ENCODE results near the gene GALNT8. TPM values are rescaled to one million over a fixed set of nuclear protein-coding genes. Genes with fewer than 3 reads are reported as not detected.
A peak's percentile ranks its signal among the peaks of the same experiment; 100 is the strongest.

The GALNT8 gene, protein sequence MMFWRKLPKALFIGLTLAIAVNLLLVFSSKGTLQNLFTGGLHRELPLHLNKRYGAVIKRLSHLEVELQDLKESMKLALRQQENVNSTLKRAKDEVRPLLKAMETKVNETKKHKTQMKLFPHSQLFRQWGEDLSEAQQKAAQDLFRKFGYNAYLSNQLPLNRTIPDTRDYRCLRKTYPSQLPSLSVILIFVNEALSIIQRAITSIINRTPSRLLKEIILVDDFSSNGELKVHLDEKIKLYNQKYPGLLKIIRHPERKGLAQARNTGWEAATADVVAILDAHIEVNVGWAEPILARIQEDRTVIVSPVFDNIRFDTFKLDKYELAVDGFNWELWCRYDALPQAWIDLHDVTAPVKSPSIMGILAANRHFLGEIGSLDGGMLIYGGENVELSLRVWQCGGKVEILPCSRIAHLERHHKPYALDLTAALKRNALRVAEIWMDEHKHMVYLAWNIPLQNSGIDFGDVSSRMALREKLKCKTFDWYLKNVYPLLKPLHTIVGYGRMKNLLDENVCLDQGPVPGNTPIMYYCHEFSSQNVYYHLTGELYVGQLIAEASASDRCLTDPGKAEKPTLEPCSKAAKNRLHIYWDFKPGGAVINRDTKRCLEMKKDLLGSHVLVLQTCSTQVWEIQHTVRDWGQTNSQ
- 1.9 TPM for polyA plus RNA-seq (2013, experiment 1 of 2)
- polyA plus RNA-seq (2013, experiment 2 of 2): 2.0 TPM

- Histone ChIP-seq H4K8ac (ENCODE audit: low read depth, low read length) (no peak within 1 kb of the TSS), H3K4me2 (ENCODE audit: low read length) (no peak within 1 kb of the TSS), H2AK5ac (ENCODE audit: low read length) (no peak within 1 kb of the TSS), H3K4me1 (ENCODE audit: control insufficient read depth, low read depth, low read length) (peaks cover 5% of the 10 kb centered on the region), H3K9ac (ENCODE audit: low read length) (no peak within 1 kb of the TSS), H3K79me1 (ENCODE audit: low read length) (no peaks in the 10 kb centered on the region), H3K18ac (ENCODE audit: low read length) (no peak within 1 kb of the TSS), H2BK120ac (ENCODE audit: low read depth, low read length) (no peak within 1 kb of the TSS), H2BK15ac (replicated peaks; ENCODE audit: low read depth) (no peak within 1 kb of the TSS), H3K27ac (ENCODE audit: low read depth, low read length) (peak within 1 kb of the TSS; percentile 27), H3K23ac (ENCODE audit: low read length) (no peak within 1 kb of the TSS), H3K56ac (ENCODE audit: low read length) (peak within 1 kb of the TSS; percentile 52), H3K4ac (ENCODE audit: low read depth, low read length) (peak within 1 kb of the TSS; percentile 63), H3K79me2 (ENCODE audit: control insufficient read depth, insufficient read depth, low read length) (no peaks in the 10 kb centered on the region), H3K4me3 (ENCODE audit: low read length) (no peak within 1 kb of the TSS), H3K36me3 (ENCODE audit: control insufficient read depth, insufficient read depth, low read length) (no peaks in the 10 kb centered on the region), H2BK5ac (ENCODE audit: low read length) (no peak within 1 kb of the TSS), H3K27me3 (ENCODE audit: insufficient read depth, low read length, poor library complexity) (no peaks in the 10 kb centered on the region), H4K5ac (ENCODE audit: low read length) (no peak within 1 kb of the TSS)
- DNase-seq: peak; percentile 22
- WGBS (ENCODE audit: extremely low coverage, insufficient coverage, low lambda C conversion rate): no CpG with 5 or more reads among the region's 18 CpGs
These were observed at the start of gene GALNT8 for GRCh38 chr12:4719821-4720636. Gene GALNT8 (plus strand): TSS chr12:4720400. CDS start chr12:4720678, 278 bp downstream.

- H3K4me2 ChIP-seq (ENCODE audit: low read length): no peak overlapping the region
- H3K23ac ChIP-seq (ENCODE audit: low read length): no peak overlapping the region
- H3K27me3 ChIP-seq (ENCODE audit: insufficient read depth, low read length, poor library complexity): no peaks in the 10 kb centered on the region
- no peak overlapping the region for H4K8ac ChIP-seq (ENCODE audit: low read depth, low read length)
- no peaks in the 10 kb centered on the region for H3K79me2 ChIP-seq (ENCODE audit: control insufficient read depth, insufficient read depth, low read length)
- H4K5ac ChIP-seq (ENCODE audit: low read length): no peak overlapping the region
- H3K4me1 ChIP-seq (ENCODE audit: control insufficient read depth, low read depth, low read length): no peaks in the 10 kb centered on the region
- H3K27ac ChIP-seq (ENCODE audit: low read depth, low read length): no peak overlapping the region
- no peak overlapping the region for H3K18ac ChIP-seq (ENCODE audit: low read length)
- H3K4ac ChIP-seq (ENCODE audit: low read depth, low read length): no peak overlapping the region
- no peak for DNase-seq
- H3K4me3 ChIP-seq (ENCODE audit: low read length): no peak overlapping the region
- H2BK120ac ChIP-seq (ENCODE audit: low read depth, low read length): no peak overlapping the region
- no peaks in the 10 kb centered on the region for H3K79me1 ChIP-seq (ENCODE audit: low read length)
- peaks cover 1% of the 10 kb centered on the region for H3K36me3 ChIP-seq (ENCODE audit: control insufficient read depth, insufficient read depth, low read length)
- no peak overlapping the region for H2AK5ac ChIP-seq (ENCODE audit: low read length)
- no peak overlapping the region for H3K56ac ChIP-seq (ENCODE audit: low read length)
- no peak overlapping the region for H3K9ac ChIP-seq (ENCODE audit: low read length)
- no peak overlapping the region for H2BK15ac ChIP-seq (replicated peaks; ENCODE audit: low read depth)
- no peak overlapping the region for H2BK5ac ChIP-seq (ENCODE audit: low read length)
- no CpG with 5 or more reads among the region's 2 CpGs for WGBS (ENCODE audit: extremely low coverage, insufficient coverage, low lambda C conversion rate)
These were observed 40.5 kb upstream of the GALNT8 start for GRCh38 chr12:4679711-4680110.

DNA sequence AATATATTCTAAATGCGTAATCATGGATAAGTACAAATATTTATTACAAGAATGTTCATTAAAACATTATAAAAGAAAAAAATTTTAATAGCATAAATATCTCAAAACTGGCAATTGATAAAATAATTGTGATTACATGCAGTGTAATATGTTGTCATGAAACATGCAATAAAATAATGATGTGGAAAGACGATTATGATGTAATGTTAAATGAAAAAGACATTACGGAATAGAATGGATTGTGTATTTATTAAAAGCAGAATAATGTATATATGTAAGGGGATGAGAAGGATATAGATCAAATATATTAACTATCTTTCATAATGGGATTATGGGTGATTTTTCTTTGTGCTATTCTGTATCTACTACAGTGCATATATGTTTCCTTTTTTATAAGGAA lies 38.5 kb upstream of the GALNT8 start:
- H4K5ac ChIP-seq (ENCODE audit: low read length): no peak overlapping the region
- H3K9ac ChIP-seq (ENCODE audit: low read length): no peak overlapping the region
- H3K36me3 ChIP-seq (ENCODE audit: control insufficient read depth, insufficient read depth, low read length): peaks cover 6% of the 10 kb centered on the region
- H3K79me1 ChIP-seq (ENCODE audit: low read length): no peaks in the 10 kb centered on the region
- H2BK15ac ChIP-seq (replicated peaks; ENCODE audit: low read depth): no peak overlapping the region
- H3K27ac ChIP-seq (ENCODE audit: low read depth, low read length): no peak overlapping the region
- no peak overlapping the region for H2BK5ac ChIP-seq (ENCODE audit: low read length)
- no peak overlapping the region for H3K4me3 ChIP-seq (ENCODE audit: low read length)
- H3K4me2 ChIP-seq (ENCODE audit: low read length): no peak overlapping the region
- H3K4me1 ChIP-seq (ENCODE audit: control insufficient read depth, low read depth, low read length): no peaks in the 10 kb centered on the region
- 100% methylated on average over 2 of the region's 3 CpGs for WGBS (ENCODE audit: extremely low coverage, insufficient coverage, low lambda C conversion rate)
- no peak overlapping the region for H2BK120ac ChIP-seq (ENCODE audit: low read depth, low read length)
- no peaks in the 10 kb centered on the region for H3K79me2 ChIP-seq (ENCODE audit: control insufficient read depth, insufficient read depth, low read length)
- H4K8ac ChIP-seq (ENCODE audit: low read depth, low read length): no peak overlapping the region
- no peak overlapping the region for H3K18ac ChIP-seq (ENCODE audit: low read length)
- H3K27me3 ChIP-seq (ENCODE audit: insufficient read depth, low read length, poor library complexity): no peaks in the 10 kb centered on the region
- no peak overlapping the region for H2AK5ac ChIP-seq (ENCODE audit: low read length)
- H3K23ac ChIP-seq (ENCODE audit: low read length): no peak overlapping the region
- no peak overlapping the region for H3K56ac ChIP-seq (ENCODE audit: low read length)
- DNase-seq: no peak
- no peak overlapping the region for H3K4ac ChIP-seq (ENCODE audit: low read depth, low read length)

GRCh38 chr12:4685317-4685716 lies 34.9 kb upstream of the GALNT8 start:
- no peak overlapping the region for H3K4me3 ChIP-seq (ENCODE audit: low read length)
- H4K5ac ChIP-seq (ENCODE audit: low read length): no peak overlapping the region
- no peak overlapping the region for H2BK5ac ChIP-seq (ENCODE audit: low read length)
- no peak overlapping the region for H3K18ac ChIP-seq (ENCODE audit: low read length)
- H3K23ac ChIP-seq (ENCODE audit: low read length): no peak overlapping the region
- peaks cover 9% of the 10 kb centered on the region for H3K36me3 ChIP-seq (ENCODE audit: control insufficient read depth, insufficient read depth, low read length)
- no peaks in the 10 kb centered on the region for H3K4me1 ChIP-seq (ENCODE audit: control insufficient read depth, low read depth, low read length)
- no peak overlapping the region for H2BK15ac ChIP-seq (replicated peaks; ENCODE audit: low read depth)
- H3K56ac ChIP-seq (ENCODE audit: low read length): no peak overlapping the region
- no peak overlapping the region for H3K9ac ChIP-seq (ENCODE audit: low read length)
- H3K4ac ChIP-seq (ENCODE audit: low read depth, low read length): no peak overlapping the region
- no peak overlapping the region for H2BK120ac ChIP-seq (ENCODE audit: low read depth, low read length)
- H4K8ac ChIP-seq (ENCODE audit: low read depth, low read length): no peak overlapping the region
- H3K79me1 ChIP-seq (ENCODE audit: low read length): no peaks in the 10 kb centered on the region
- no peak for DNase-seq
- H2AK5ac ChIP-seq (ENCODE audit: low read length): no peak overlapping the region
- H3K27me3 ChIP-seq (ENCODE audit: insufficient read depth, low read length, poor library complexity): no peaks in the 10 kb centered on the region
- no peak overlapping the region for H3K27ac ChIP-seq (ENCODE audit: low read depth, low read length)
- no peak overlapping the region for H3K4me2 ChIP-seq (ENCODE audit: low read length)
- H3K79me2 ChIP-seq (ENCODE audit: control insufficient read depth, insufficient read depth, low read length): no peaks in the 10 kb centered on the region
- WGBS (ENCODE audit: extremely low coverage, insufficient coverage, low lambda C conversion rate): no CpG with 5 or more reads among the region's 8 CpGs

- H3K4me1 ChIP-seq (ENCODE audit: control insufficient read depth, low read depth, low read length): no peaks in the 10 kb centered on the region
- H2BK15ac ChIP-seq (replicated peaks; ENCODE audit: low read depth): no peak overlapping the region
- no peak overlapping the region for H3K27ac ChIP-seq (ENCODE audit: low read depth, low read length)
- H3K79me2 ChIP-seq (ENCODE audit: control insufficient read depth, insufficient read depth, low read length): no peaks in the 10 kb centered on the region
- no peak overlapping the region for H3K4ac ChIP-seq (ENCODE audit: low read depth, low read length)
- WGBS (ENCODE audit: extremely low coverage, insufficient coverage, low lambda C conversion rate): no CpG with 5 or more reads among the region's 5 CpGs
- no peak overlapping the region for H3K9ac ChIP-seq (ENCODE audit: low read length)
- no peak overlapping the region for H3K4me3 ChIP-seq (ENCODE audit: low read length)
- peaks cover 5% of the 10 kb centered on the region for H3K36me3 ChIP-seq (ENCODE audit: control insufficient read depth, insufficient read depth, low read length)
- no peaks in the 10 kb centered on the region for H3K27me3 ChIP-seq (ENCODE audit: insufficient read depth, low read length, poor library complexity)
- DNase-seq: no peak
- no peaks in the 10 kb centered on the region for H3K79me1 ChIP-seq (ENCODE audit: low read length)
- H3K4me2 ChIP-seq (ENCODE audit: low read length): no peak overlapping the region
- H3K56ac ChIP-seq (ENCODE audit: low read length): no peak overlapping the region
- no peak overlapping the region for H4K8ac ChIP-seq (ENCODE audit: low read depth, low read length)
- H2BK5ac ChIP-seq (ENCODE audit: low read length): no peak overlapping the region
- no peak overlapping the region for H2BK120ac ChIP-seq (ENCODE audit: low read depth, low read length)
- H4K5ac ChIP-seq (ENCODE audit: low read length): no peak overlapping the region
- H2AK5ac ChIP-seq (ENCODE audit: low read length): no peak overlapping the region
- no peak overlapping the region for H3K23ac ChIP-seq (ENCODE audit: low read length)
- H3K18ac ChIP-seq (ENCODE audit: low read length): no peak overlapping the region
These were observed 29.4 kb upstream of the GALNT8 start for GRCh38 chr12:4690760-4691159.

All from mesendoderm (in vitro differentiated cells).